ENCODE results near the gene ZG16B.

The ZG16B gene

DNA sequence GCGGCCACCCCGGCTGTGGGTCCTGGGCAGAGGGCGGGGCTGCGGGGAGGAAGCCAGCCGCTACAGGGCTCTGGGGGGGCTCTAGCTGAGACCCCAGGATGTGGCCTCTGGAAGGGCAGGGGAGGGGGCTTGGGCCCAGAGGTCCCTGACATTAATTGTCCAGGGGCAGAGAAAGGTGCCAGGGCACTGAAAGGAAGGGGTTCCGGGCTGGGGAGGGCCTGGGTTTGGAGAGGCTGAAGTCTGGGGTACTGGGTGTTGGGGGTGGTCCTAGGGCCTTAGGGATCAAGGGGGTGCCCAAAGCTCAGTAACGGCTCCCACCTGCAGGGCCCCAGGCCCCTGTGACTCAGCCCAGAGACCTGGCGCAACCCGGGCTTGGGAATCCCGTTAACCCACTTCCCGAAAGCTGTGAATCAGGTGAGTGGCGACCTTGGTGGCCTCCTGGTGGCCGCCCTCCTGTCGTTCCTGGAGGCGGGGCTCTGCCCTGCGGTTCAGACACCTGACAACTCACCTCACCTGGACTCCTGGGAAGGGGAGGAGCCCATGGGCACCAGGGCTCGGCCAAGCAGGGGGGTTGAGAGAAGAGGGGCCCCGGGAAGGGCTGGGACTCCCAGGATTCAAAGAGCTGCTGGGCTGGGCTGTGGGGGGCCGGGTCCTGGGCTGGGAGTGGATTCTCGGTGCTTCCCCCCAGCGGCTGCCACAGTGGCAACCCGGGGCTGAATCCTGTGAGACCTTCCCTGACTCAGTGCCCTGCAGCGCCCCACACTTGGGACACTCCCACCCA is 28.3 kb downstream of the ZG16B start:
- no peak for DNase-seq (ENCODE audit: extremely low spot score)
- TF ChIP-seq, protein P1, sequence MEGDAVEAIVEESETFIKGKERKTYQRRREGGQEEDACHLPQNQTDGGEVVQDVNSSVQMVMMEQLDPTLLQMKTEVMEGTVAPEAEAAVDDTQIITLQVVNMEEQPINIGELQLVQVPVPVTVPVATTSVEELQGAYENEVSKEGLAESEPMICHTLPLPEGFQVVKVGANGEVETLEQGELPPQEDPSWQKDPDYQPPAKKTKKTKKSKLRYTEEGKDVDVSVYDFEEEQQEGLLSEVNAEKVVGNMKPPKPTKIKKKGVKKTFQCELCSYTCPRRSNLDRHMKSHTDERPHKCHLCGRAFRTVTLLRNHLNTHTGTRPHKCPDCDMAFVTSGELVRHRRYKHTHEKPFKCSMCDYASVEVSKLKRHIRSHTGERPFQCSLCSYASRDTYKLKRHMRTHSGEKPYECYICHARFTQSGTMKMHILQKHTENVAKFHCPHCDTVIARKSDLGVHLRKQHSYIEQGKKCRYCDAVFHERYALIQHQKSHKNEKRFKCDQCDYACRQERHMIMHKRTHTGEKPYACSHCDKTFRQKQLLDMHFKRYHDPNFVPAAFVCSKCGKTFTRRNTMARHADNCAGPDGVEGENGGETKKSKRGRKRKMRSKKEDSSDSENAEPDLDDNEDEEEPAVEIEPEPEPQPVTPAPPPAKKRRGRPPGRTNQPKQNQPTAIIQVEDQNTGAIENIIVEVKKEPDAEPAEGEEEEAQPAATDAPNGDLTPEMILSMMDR (IDR thresholded peaks at IDR 0.05; ENCODE audit: control extremely low read depth, extremely low read depth, low read depth, missing control alignments), result no peak
- ChIA-PET CTCF (interaction anchor here (1.2 kb wide), 1 partner anchor 10 kb away, joined by 3 read pairs; no protein-coding TSS in a partner anchor), POLR2A (no interaction called here)

DNA sequence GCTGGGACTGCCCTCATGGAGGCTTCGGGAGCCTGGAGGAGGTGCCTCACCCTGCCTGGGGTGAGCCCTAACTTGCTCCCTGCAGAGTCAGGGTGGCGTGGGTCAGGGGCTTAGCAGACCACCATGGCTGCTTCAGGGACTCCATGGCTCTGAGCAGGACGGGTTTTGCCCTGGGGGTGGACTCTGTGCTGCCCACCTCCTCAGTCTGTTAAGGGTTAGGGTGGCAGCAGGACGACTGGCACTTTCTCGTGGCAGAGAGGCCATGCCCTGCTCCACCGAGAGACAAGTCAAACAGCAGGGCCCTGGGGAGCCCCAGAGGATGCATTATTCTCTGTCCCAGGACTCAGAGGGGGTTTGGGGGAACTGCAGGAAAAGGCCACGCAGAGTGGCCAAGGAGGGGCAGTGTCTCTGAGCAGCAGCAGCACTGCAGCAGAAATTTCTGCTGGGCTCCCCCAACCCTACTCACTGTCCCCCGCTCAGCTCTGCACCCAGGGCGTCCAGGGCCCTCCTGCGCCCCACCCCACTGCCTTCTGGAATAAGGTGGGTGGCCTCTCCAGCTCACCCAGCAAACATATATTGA is 29.7 kb downstream of the ZG16B start:
- TF ChIP-seq, protein P1 (IDR thresholded peaks at IDR 0.05; ENCODE audit: control extremely low read depth, extremely low read depth, low read depth, missing control alignments), result no peak
- ChIA-PET CTCF (no interaction called here), POLR2A (no interaction called here)
- DNase-seq (ENCODE audit: extremely low spot score), result no peak

DNA sequence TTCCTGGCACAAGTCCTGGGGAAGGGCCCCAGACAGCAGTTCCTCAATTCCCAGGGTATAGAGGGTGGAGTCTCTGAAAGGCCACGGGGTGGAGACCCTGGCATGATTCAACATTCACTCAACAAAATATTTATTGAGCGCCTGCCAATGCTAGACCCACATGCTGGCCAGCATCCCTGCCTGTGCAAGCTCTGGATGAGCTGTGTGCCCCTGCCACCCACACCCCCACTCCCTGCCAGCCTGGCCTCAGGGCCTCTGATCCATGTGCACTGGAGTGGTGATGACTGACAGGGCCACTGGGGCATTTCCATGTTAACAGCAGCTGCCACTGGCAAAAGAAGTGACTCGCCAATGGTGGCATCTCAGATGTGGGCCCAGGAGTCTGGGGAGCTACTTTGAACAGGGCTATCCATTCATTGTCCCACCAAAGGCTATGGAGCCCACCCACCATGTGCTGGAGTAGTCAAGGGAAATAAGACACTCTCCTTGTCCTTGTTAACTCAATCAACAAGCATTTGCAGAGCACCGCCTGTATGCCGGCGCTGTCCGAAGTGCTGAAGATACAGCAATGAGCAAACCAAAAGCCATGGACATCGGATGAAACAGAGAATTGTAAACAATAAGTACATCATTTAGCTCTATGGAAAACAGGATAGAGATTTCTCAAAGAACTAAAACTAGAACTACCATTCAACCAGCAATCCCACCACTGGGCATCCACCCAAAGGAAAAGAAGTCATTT is 30.9 kb downstream of the ZG16B start:
- no peak for DNase-seq (ENCODE audit: extremely low spot score)
- CTCF ChIA-PET, result no interaction called here
- POLR2A ChIA-PET, result no interaction called here
- TF ChIP-seq, protein P1 (IDR thresholded peaks at IDR 0.05; ENCODE audit: control extremely low read depth, extremely low read depth, low read depth, missing control alignments), result no peak

DNA sequence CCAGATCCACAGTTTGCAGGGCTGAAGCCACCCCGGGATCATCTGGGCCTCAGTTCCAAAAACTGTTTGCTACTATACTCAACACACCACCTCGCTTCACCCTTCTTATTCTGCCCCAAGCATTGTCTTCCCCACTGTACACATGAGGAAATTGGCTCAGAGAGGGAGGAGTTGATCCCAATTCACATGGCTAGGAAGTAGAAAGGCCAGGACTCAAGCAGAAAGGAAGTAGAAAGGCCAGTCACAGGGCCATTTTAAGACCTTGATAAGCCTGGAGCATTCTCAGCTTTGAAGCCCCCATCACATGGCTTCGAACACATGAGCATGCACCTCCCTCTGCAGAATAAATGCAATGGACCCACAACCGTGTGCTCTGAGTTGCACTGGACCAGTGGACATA is 35.5 kb downstream of the ZG16B start:
- ChIA-PET POLR2A (no interaction called here), CTCF (interaction anchor here (1.6 to 2.0 kb wide), 2 partner anchors 13 to 61 kb away, joined by 3 to 5 read pairs; no protein-coding TSS in a partner anchor)
- TF ChIP-seq, protein P1 (IDR thresholded peaks at IDR 0.05; ENCODE audit: control extremely low read depth, extremely low read depth, low read depth, missing control alignments), result no peak
- no peak for DNase-seq (ENCODE audit: extremely low spot score)

DNA sequence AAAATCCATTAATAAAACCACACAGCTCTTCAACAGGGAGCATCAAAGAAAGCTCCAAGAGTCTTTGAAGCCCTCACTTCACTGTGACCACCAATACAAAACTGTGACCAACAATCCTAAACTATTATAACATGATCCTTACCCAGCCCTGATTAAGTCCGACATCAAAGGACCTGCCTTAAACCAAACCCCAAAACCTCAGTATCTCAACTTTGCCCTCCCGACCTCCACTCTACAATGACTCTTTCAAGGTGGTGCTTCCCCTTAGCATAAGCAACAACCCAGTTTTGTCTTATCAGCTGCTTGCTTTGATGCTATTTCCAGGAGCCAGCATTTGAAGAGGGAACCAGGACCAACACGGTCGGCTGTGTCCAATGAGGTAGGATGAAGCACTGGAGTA is 36.3 kb downstream of the ZG16B start:
- ChIA-PET CTCF (interaction anchor here (0.7 to 2.0 kb wide), 4 partner anchors 13 to 61 kb away, joined by 3 to 5 read pairs (median 3); partner anchors contain the start of gene FLYWCH2), POLR2A (no interaction called here)
- TF ChIP-seq, protein P1 (IDR thresholded peaks at IDR 0.05; ENCODE audit: control extremely low read depth, extremely low read depth, low read depth, missing control alignments), result no peak
- no peak for DNase-seq (ENCODE audit: extremely low spot score)

DNA sequence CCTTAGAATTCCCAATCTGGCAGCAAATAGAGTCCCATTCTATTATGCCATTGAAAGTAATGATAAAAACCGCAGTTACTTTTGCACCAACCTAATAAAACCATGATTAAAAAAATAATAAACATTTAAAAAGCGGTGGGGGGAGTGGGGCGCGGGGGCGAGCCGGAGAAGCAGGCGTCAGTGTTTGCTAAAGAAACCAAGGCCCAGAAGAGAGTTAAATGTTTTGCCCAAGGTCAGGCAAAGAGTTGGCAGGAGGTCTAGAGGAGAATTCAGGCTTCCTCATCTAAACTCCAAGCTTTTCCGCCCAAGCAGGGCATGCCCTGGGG is 37.5 kb downstream of the ZG16B start:
- POLR2A ChIA-PET, result interaction anchor here (1.4 kb wide), 1 partner anchor 15 kb away, joined by 6 read pairs; the partner anchor contains the start of gene FLYWCH2
- no peak for DNase-seq (ENCODE audit: extremely low spot score)
- TF ChIP-seq, protein P1 (IDR thresholded peaks at IDR 0.05; ENCODE audit: control extremely low read depth, extremely low read depth, low read depth, missing control alignments), result no peak
- CTCF ChIA-PET, result interaction anchor here (0.6 to 3.6 kb wide), 40 partner anchors 11 to 1026 kb away, joined by 3 to 34 read pairs (median 4); partner anchors contain the start of genes ELOB, FLYWCH1, FLYWCH2 and PRSS41

Data from GM10248 (cell line).